Epithelial cell of proximal tubule (primary cell): ENCODE results near the gene VWCE. TPM values are rescaled to one million over a fixed set of nuclear protein-coding genes. Genes with fewer than 3 reads are reported as not detected.

Experiments used
- DNase-seq: peaks from one replicate; pipeline ENCODE4 v3.0.0-alpha.2; 2011; ENCODE audit warnings: low read depth
- H3K4me3 ChIP-seq: 2 replicates; pipeline ENCODE4 v1.5.1; 2011; ENCODE audit warnings: low read depth, mild to moderate bottlenecking, low read length
- CTCF ChIP-seq: conservative IDR thresholded peaks from 2 replicates; pipeline ENCODE4 v1.5.1; 2012; ENCODE audit warnings: low read depth, mild to moderate bottlenecking, low read length
- total RNA-seq: library from RNA; depleted of rRNA; stranded (reverse); fragments of >200 nt; gene quantifications from 2 replicates; pipeline ENCODE4 v1.2.3, GENCODE V29; 2015

The VWCE gene
- total RNA-seq, 1 donor from 2014 or later = 3.5 TPM

DNA sequence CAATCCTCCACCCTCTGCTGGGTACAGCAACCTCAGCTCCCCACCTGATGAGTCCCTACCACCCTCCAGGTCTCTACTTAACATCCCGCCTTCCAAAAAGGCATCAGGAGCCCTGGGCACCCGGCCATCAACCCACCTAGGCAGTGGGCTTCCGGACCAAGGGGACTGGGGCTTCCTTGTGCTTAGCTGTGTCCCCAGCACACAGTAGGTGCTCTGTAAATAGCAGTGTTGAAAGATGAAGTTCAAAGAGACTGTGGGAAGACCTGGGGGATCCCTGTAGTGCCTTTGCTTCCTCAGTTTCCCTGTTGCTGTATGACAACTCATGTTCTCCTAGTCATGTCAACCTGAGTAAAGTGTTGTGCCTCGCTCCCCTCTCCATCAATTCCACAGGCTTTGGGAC is 21.0 kb downstream of the VWCE start:
- H3K4me3 ChIP-seq = no peak overlapping the region
- no peak for TF ChIP-seq CTCF
- no peak for DNase-seq

DNA sequence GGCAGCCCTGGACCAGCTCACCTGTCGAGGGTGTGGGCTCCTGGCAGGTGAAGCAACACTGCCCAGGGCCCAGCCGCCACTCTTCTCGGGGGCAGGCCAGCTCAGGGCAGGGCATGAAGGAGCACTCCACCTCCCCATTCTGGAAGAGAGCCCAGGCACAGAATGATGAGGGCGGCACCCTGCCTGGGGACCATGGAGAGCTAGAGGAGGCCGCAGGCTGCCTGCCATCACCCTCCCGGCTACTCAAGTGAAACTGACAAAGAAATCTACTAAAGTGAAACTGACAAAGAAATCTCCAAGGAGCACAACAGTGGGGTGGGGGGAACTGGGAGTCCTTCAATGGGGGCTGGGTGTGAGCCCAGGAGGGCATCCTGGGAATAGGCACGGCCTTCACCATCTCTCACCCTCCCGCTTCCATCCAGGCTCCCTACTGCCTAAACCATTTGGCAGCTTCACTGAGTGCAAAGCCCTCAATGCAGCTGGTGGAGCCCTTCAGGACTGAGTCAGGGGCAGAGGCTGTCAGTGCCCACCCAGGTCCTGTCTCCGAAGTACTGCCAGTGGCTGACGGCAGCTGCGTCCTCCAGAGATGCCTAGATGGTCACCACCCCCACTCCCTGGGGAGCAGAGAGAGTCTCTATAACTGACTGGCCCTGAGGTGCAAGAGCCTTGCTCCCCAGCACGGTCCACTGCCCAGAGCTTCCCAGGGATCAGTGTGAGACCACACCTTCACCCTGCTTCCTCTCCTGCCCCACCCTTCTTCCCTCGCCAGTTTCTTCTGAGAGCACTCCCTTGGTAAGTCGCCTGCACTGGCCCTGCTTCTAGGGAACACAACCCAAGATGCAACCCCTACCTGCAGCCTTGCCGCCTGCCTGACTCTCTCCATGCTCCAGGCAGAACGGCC is 21.7 kb downstream of the VWCE start:
- TF ChIP-seq CTCF = no peak
- DNase-seq = no peak
- no peak overlapping the region for H3K4me3 ChIP-seq

- H3K4me3 ChIP-seq = no peak overlapping the region
- no peak for TF ChIP-seq CTCF
- DNase-seq = no peak
These were observed 22.4 kb downstream of the VWCE start for GRCh38 chr11:61272731-61273130.

GRCh38 chr11:61270354-61271076 is 24.6 kb downstream of the VWCE start:
- DNase-seq = peak; percentile 56
- no peak overlapping the region for H3K4me3 ChIP-seq
- TF ChIP-seq CTCF = no peak

GRCh38 chr11:61268588-61269250 is 26.4 kb downstream of the VWCE start:
- no peak for DNase-seq
- H3K4me3 ChIP-seq = no peak overlapping the region
- no peak for TF ChIP-seq CTCF

- no peak for DNase-seq
- TF ChIP-seq CTCF = no peak
- no peak overlapping the region for H3K4me3 ChIP-seq
These were observed 27.7 kb downstream of the VWCE start for GRCh38 chr11:61267437-61267841.
